Subcutaneous abdominal adipose tissue (tissue), 5 donors: ENCODE measurements around the gene GCNT2.
"Not testable (repeated sequence)": the region's sequence is repeated elsewhere in the genome, so short reads cannot be mapped to it uniquely, and the experiment has no call there.

ENCODE experiments used
- H3K27ac ChIP-seq: one replicate; pipeline ENCODE4 v1.7.0; 2013; ENCODE audit warnings: low read depth, mild to moderate bottlenecking, inconsistent platforms, low read length, moderate library complexity
- H3K27me3 ChIP-seq, 5 donors: one replicate each; pipeline ENCODE4 v1.7.0; 2013; ENCODE audit warnings: low read length in 5 of 5, inconsistent platforms in 1 of 5; ENCODE audit not compliant: control insufficient read depth in 5 of 5, insufficient read depth in 4 of 5
- H3K36me3 ChIP-seq, 5 donors: one replicate each; pipeline ENCODE4 v1.7.0; 2013; ENCODE audit warnings: low read length in 5 of 5; ENCODE audit not compliant: control insufficient read depth in 5 of 5, insufficient read depth in 5 of 5
- H3K4me1 ChIP-seq, 5 donors: one replicate each; pipeline ENCODE4 v1.7.0; 2013; ENCODE audit warnings: low read length in 5 of 5, mild to moderate bottlenecking in 3 of 5, moderate library complexity in 1 of 5; ENCODE audit not compliant: control insufficient read depth in 5 of 5, insufficient read depth in 5 of 5
- H3K4me3 ChIP-seq, 5 donors: one replicate each; pipeline ENCODE4 v1.7.0; 2013; ENCODE audit warnings: low read length in 5 of 5, low read depth in 1 of 5
- H3K9ac ChIP-seq, 5 donors: one replicate each; pipeline ENCODE4 v1.7.0; 2013; ENCODE audit warnings: low read length in 5 of 5, mild to moderate bottlenecking in 4 of 5, moderate library complexity in 3 of 5
- H3K9me3 ChIP-seq, 5 donors: one replicate each; pipeline ENCODE4 v1.7.0; 2013; ENCODE audit warnings: low read length in 5 of 5; ENCODE audit not compliant: control insufficient read depth in 5 of 5
- donor health status: healthy.
- donor health status: healthy.
- donor health status: healthy.
- donor health status: healthy.
- donor health status: healthy.

Gene GCNT2

DNA sequence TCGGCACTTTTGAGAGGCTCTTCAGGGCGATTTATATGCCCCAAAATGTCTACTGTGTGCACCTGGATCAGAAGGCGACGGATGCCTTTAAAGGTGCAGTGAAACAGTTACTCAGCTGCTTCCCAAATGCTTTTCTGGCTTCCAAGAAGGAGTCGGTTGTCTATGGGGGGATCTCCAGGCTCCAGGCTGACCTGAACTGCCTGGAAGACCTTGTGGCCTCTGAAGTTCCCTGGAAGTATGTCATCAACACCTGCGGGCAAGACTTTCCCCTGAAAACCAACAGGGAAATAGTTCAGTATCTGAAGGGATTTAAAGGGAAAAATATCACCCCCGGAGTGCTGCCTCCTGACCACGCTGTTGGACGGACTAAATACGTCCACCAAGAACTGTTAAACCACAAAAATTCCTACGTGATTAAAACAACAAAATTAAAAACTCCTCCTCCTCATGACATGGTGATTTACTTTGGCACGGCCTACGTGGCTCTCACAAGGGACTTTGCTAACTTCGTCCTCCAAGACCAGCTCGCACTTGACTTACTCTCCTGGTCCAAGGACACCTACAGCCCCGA is 8.2 kb downstream of the GCNT2 start:
- no peaks in the 10 kb centered on the region for H3K9me3 ChIP-seq
- peak overlapping the region in 1 of 5 donors; percentile 21 for H3K9ac ChIP-seq
- no peak overlapping the region for H3K27ac ChIP-seq
- H3K36me3 ChIP-seq: no peaks in the 10 kb centered on the region
- H3K4me1 ChIP-seq: peaks cover 0 to 15% (median 0%) of the 10 kb centered on the region in 5 donors
- H3K4me3 ChIP-seq: peak overlapping the region; percentile 20 to 67 (median 56)
- no peaks in the 10 kb centered on the region for H3K27me3 ChIP-seq

DNA sequence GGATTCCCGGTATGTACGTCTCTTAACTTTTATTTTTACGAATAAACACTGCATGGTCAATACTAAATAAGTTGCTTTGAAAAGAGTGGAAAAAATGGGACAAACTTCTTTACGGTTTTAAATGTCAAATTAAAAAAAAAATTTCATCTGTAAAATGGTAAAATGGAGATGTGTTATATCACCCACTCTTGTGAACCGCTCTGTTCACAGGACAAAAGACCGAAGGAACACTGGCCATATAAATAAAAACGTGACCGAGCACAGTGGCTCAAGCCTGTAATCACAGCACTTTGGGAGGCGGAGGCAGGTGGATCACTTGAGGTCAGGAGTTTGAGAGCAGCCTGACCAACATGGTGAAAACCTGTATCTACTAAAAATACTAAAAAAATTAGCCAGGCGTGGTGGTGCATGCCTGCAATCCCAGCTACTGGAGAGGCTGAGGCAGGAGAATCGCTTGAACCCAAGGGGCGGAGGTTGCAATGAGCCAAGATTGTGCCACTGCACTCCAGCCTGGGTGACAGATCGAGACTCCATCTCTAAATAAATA is 8.8 kb downstream of the GCNT2 start:
- H3K4me1 ChIP-seq: peaks cover 0 to 20% (median 0%) of the 10 kb centered on the region in 5 donors
- not testable (repeated sequence) for H3K27ac ChIP-seq, H3K9me3 ChIP-seq, H3K27me3 ChIP-seq, H3K36me3 ChIP-seq
- peak overlapping the region in 3 of 5 donors; percentile 53 to 59 (median 56) for H3K4me3 ChIP-seq
- peak overlapping the region in 1 of 5 donors; percentile 7 for H3K9ac ChIP-seq

DNA sequence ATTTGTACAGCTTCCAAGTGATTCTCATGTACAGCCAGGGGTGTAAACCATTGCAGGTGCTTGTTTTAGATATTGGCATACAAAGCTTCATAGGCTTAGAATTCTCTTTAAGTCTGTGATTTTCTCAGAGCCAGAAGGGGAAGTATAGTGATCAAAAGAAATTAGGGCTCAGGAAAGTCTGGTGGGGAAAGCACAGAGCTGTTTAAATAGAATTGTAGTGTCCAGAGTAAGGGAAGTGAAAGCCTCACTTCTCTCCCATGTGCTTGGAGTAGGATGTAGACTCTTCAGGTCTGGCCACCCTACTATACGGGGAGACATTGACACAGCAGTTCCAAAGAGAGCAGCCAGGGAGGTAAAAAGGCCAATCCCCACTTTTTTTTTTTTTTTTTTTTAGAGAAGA is 10.4 kb downstream of the GCNT2 start:
- no peak overlapping the region for H3K27ac ChIP-seq
- no peaks in the 10 kb centered on the region for H3K27me3 ChIP-seq
- no peak overlapping the region for H3K9ac ChIP-seq
- no peaks in the 10 kb centered on the region for H3K9me3 ChIP-seq
- H3K4me1 ChIP-seq: peaks cover 0 to 29% (median 3%) of the 10 kb centered on the region in 5 donors
- no peaks in the 10 kb centered on the region for H3K36me3 ChIP-seq
- no peak overlapping the region for H3K4me3 ChIP-seq

DNA sequence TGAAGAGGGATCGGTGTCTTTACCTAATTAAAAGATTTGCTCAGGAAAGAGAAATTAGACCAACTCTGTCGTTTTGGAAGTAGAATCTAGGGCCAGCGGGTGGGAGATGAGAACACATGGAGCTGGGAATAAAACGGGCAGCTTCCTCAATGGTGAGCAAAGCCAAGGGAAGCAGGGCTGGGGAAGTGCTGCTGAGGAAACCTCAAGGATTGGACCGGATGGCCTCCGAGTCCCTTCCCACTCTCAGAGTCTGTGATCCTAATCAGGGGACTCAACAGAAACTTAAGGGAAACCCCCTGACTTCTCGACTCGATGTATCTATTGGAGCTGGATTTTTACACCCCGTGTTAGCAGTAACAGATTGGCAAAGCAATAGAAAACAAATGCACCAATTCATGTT is 10.8 kb downstream of the GCNT2 start:
- Histone ChIP-seq H3K36me3 (no peaks in the 10 kb centered on the region), H3K27me3 (no peaks in the 10 kb centered on the region), H3K9me3 (no peaks in the 10 kb centered on the region), H3K27ac (no peak overlapping the region), H3K4me3 (no peak overlapping the region), H3K9ac (no peak overlapping the region), H3K4me1 (peaks cover 0 to 29% (median 3%) of the 10 kb centered on the region in 5 donors)

DNA sequence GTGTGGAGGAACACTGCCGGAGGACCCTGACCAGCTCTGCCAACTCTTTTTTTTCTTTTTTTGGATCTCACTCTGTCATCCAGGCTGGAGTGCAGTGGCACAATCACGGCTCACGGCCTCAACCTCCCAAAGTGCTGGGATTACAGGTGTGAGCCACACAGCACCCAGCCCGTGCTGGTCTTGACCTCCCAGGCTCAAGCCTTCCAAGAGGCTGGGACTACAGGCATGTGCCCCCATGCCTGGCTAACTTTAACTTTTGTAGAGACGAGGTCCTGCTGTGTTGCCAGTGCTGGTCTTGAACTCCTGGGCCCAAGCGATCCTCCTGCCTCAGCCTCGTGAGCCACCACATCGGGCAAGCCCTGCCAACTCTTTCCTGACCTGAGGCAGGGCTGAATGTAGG is 11.2 kb downstream of the GCNT2 start:
- Histone ChIP-seq H3K27me3 (no peaks in the 10 kb centered on the region), H3K27ac (no peak overlapping the region), H3K36me3 (no peaks in the 10 kb centered on the region), H3K9me3 (no peaks in the 10 kb centered on the region), H3K4me1 (peaks cover 0 to 29% (median 3%) of the 10 kb centered on the region in 5 donors), H3K9ac (no peak overlapping the region), H3K4me3 (no peak overlapping the region)

DNA sequence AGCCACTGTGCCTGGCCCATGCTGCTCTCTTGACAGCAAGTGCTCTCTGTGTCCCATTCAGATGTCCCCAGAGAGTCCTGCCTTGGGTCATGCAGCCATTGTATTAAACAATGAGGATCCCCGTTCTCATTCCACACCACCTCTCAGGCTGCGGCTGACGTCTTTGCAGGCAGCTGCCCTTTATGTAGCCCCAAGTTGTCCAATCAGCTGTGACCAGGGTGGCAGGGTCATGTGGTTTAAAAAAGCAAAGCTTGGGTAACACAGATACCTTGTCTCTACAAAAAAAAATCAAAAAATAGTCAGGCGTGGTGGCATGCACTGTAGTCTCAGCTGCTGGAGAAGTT is 13.2 kb downstream of the GCNT2 start:
- H3K27me3 ChIP-seq: no peaks in the 10 kb centered on the region
- H3K9ac ChIP-seq: no peak overlapping the region
- no peaks in the 10 kb centered on the region for H3K9me3 ChIP-seq
- H3K36me3 ChIP-seq: no peaks in the 10 kb centered on the region
- no peak overlapping the region for H3K4me3 ChIP-seq
- H3K27ac ChIP-seq: no peak overlapping the region
- H3K4me1 ChIP-seq: peaks cover 0 to 20% (median 3%) of the 10 kb centered on the region in 5 donors

DNA sequence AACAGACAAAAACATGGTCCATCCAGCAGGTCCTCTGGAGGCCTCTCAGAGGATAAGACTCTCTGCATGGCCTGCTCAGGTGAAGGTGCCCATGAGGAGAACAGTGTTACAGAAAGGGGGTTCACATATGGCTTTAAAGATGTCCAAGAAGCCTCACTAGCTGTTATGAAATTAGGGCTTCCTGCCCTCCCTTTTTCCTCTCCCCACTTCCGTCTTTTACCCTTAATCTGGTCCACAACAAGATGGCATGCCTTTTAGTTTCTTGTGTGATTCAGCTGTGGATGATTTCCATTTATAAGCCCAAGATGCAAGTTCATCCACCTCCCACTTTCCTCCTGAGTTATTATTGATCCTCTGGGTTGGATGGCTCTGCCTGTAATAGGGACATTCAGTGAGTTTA is 14.0 kb downstream of the GCNT2 start:
- Histone ChIP-seq H3K9ac (no peak overlapping the region), H3K36me3 (no peaks in the 10 kb centered on the region), H3K9me3 (no peaks in the 10 kb centered on the region), H3K4me3 (no peak overlapping the region), H3K27ac (no peak overlapping the region), H3K27me3 (no peaks in the 10 kb centered on the region), H3K4me1 (peaks cover 0 to 19% (median 3%) of the 10 kb centered on the region in 5 donors)

DNA sequence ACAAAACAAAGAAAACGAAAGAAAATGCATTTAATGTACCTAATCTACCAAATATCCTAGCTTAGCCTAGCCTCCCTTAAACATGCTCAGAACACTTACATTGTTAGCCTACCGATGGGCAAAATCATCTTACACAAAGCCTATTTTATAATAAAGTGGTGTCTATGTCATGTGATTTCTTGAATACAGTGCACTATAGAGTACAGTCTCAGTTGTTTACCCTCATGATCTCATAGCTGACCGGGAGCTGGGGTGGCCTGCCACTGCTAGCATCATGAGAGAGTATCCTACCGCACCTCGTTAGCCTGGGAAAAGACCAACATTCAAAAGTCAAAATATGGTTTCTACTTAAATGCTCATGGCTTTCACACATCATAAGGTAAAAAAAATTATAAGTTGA is 16.6 kb downstream of the GCNT2 start:
- Histone ChIP-seq H3K27me3 (no peaks in the 10 kb centered on the region), H3K9me3 (no peaks in the 10 kb centered on the region), H3K27ac (no peak overlapping the region), H3K36me3 (no peaks in the 10 kb centered on the region), H3K4me3 (no peak overlapping the region), H3K9ac (no peak overlapping the region), H3K4me1 (peaks cover 0 to 24% (median 3%) of the 10 kb centered on the region in 5 donors)

DNA sequence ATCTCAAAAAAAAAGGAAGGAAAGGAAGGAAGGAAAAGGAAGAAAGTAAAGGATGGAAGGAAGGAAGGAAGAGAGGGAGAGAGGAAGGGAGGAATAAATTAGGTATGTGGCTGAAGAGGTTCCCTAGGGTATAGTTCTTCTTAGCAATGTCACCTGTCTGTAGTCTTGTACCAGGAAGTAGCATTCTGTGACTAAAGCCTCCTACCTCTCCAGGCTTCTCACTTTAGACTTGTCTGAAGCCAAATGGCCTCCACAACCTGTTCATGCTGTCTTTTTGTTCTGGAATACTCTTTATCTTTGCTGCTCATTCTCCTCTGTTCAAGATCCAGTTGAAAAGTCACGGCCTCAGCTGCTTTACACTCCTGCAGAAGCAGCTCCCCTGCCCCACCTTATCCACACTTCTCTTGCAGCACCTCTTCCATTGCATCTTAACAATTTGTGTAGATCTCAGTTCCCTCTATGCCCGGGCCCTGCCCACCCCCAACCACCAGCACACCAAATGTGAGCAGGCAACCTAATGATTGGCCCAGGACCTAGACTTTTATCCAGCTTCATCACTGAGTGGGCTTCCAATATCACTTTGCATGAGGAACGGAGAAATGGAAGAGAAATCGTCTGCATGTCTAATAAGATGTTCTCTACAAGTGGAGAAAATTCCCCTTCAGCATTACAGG is 19.1 kb downstream of the GCNT2 start:
- Histone ChIP-seq H3K9ac (no peak overlapping the region), H3K27me3 (no peaks in the 10 kb centered on the region), H3K4me1 (peaks cover 0 to 15% (median 3%) of the 10 kb centered on the region in 5 donors), H3K9me3 (no peaks in the 10 kb centered on the region), H3K36me3 (no peaks in the 10 kb centered on the region), H3K27ac (no peak overlapping the region), H3K4me3 (no peak overlapping the region)

DNA sequence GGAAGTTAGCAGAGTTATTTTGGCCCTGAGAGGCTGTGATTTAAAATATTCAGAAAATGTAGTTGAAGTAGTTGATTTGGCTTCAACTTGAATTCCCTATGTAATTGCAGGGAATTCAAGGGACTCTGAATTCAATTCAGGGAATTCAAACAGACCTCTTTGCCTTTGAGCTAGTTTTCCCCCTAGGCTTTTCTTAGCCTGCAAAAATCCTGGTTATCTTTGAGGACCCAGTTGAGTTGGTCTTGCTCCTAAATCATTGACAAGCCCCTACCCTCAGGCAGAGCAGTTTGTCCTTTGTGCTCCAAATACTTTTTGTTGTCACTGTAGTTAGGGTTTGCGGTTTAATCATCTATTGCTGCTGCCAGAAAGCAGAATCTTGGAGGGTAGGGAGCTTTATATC is 20.4 kb downstream of the GCNT2 start:
- no peak overlapping the region for H3K27ac ChIP-seq
- H3K4me3 ChIP-seq: no peak overlapping the region
- H3K4me1 ChIP-seq: peaks cover 0 to 12% (median 0%) of the 10 kb centered on the region in 5 donors
- H3K27me3 ChIP-seq: no peaks in the 10 kb centered on the region
- H3K9me3 ChIP-seq: no peaks in the 10 kb centered on the region
- H3K36me3 ChIP-seq: no peaks in the 10 kb centered on the region
- no peak overlapping the region for H3K9ac ChIP-seq
